Vagina (tissue), 2 donors: ENCODE results near the gene TOMM40.

ENCODE experiments used
- CTCF ChIP-seq, 3 experiments: fragments of 450-650 bp in 2 of 3; fragments of 200-600 bp in 1 of 3; sonication (generic) in 1 of 3; IDR thresholded peaks; one replicate each; pipeline ENCODE4 v1.5.1; 2017 to 2019; ENCODE audit warnings: antibody characterized with exemption in 3 of 3, mild to moderate bottlenecking in 2 of 3, moderate library complexity in 2 of 3
- POLR2A ChIP-seq, 2 donors: fragments of 450-650 bp; IDR thresholded peaks; one replicate each; pipeline ENCODE4 v1.6.1; 2017; ENCODE audit warnings: antibody characterized with exemption in 2 of 2, mild to moderate bottlenecking in 2 of 2, moderate library complexity in 2 of 2
- POLR2AphosphoS5 ChIP-seq, 2 donors: sonication (generic); formaldehyde crosslinking; IDR thresholded peaks; one replicate each; pipeline ENCODE4 v1.9.0; 2017; ENCODE audit warnings: antibody characterized with exemption in 2 of 2, mild to moderate bottlenecking in 2 of 2, low read depth in 1 of 2; ENCODE audit not compliant: insufficient read depth in 1 of 2

GRCh38 chr19:44856421-44857083 lies 34.5 kb upstream of the TOMM40 start:
- TF ChIP-seq POLR2AphosphoS5 (IDR thresholded peaks at IDR 0.05; ENCODE audit: insufficient read depth in 1 of 2, low read depth in 1 of 2) (no peak), CTCF (IDR thresholded peaks at IDR 0.05) (no peak), POLR2A (IDR thresholded peaks at IDR 0.05) (no peak)
